Esophagus squamous epithelium (tissue), 4 donors: ENCODE results near the gene NDUFC1.

ENCODE experiments used
- CTCF ChIP-seq, 6 experiments: fragments of 450-650 bp in 4 of 6; fragments of 200-600 bp in 2 of 6; sonication (generic) in 2 of 6; IDR thresholded peaks; one replicate each; pipeline ENCODE4 v1.5.1; 2016 to 2019; ENCODE audit warnings: antibody characterized with exemption in 6 of 6, mild to moderate bottlenecking in 4 of 6, moderate library complexity in 4 of 6
- POLR2A ChIP-seq, 4 donors: fragments of 450-650 bp; IDR thresholded peaks; one replicate each; pipeline ENCODE4 v1.6.1; 2017; ENCODE audit warnings: antibody characterized with exemption in 4 of 4, mild to moderate bottlenecking in 4 of 4, moderate library complexity in 3 of 4

- TF ChIP-seq CTCF (IDR thresholded peaks at IDR 0.05) (no peak), POLR2A (IDR thresholded peaks at IDR 0.05) (no peak)
Measured at GRCh38 chr4:139329665-139330200, 27.5 kb upstream of the NDUFC1 start.
